ENCODE results near the gene ASCL4. TPM values are rescaled to one million over a fixed set of nuclear protein-coding genes. Genes with fewer than 3 reads are reported as not detected.

ASCL4 gene
- total RNA-seq, 1 experiment from 2014 or later, result not detected

DNA sequence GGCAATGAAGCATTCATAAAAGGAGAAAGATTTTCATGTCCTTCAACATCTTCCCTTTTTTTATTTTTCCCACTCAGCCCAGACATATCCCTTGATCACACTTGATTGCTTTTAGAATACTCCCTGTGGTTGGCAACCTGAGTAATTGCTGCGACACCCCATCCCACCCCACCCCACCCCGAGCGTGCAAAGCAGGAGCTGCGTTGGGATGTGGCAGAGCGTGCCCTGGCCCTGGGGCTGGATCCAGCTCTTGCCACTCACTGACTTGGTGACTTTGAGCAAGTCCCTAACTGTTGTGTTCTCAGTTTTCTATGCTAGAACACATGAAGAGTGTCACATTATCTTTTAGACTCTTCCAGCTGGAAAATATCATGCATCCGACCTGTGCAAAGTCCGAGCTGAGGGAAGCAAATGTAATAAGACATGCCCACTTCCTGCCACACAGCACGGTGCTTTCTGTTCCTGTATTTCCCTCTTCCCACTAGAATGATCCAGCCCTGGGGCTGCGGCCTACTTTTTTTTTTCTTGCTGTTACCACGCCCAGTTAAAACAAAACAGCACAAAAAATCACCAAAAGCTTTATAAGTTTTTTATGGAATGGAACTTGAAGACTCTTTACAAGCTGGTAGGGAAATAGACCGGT lies 4.0 kb downstream of the ASCL4 start:
- no peak for DNase-seq (ENCODE audit: low spot score)

DNA sequence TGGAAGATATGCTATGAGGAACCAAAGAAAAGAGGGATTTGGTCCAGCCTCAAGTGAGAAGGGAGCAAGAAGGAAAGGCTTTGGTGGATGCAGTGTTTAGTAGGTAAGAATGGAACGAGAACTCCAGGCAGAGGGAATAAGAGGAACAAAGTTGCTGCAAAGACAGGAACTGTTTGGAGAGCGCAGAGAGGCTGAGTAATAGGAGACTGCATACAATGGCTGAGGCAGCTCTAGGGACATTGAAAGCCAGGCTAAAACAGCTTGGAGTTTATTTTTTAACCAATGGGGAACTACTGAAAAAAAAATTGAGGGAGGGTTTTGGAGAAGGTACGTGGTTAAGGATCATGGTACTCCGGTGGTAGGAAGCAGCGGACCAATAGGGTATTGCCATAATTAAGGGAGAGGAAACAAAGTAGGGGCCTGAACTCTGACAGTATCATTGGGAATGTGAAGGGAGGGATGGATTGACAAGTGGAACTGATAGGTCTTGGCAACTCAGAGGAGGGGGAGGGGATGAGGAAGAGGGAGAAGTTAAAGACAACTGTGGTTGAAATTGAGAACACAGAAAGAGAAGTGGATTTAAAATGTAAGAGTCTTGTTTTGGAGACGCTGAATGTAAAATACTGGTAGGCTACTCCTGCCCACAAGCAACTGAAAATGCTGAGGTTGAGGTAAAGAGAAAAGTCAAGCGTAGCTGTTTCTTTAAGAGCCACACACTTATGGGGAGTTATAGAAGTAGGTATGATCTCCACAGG lies 4.8 kb downstream of the ASCL4 start:
- no peak for DNase-seq (ENCODE audit: low spot score)

DNA sequence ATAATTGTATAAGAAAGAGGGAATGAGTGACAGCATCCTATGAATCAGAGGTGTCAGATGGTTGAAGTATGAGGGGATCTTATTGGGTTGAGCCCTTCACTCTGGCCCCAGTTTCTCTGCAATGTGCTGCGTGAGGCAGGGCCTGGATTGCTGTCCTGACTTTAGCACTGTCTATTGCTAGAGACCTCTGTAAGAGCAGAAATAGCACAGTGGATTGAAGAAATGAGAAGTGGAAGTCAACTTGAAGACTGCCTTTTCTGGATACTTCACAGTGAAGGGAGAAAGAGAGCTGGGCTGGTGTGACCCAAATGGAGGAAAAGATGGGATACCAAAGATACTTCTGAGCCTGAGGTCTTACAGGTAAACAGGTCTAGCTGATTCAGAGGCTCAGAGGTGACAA lies 5.8 kb downstream of the ASCL4 start:
- no peak for DNase-seq (ENCODE audit: low spot score)

- no peak for DNase-seq (ENCODE audit: low spot score)
Observed at GRCh38 chr12:107782067-107782466, 7.6 kb downstream of the ASCL4 start.

DNA sequence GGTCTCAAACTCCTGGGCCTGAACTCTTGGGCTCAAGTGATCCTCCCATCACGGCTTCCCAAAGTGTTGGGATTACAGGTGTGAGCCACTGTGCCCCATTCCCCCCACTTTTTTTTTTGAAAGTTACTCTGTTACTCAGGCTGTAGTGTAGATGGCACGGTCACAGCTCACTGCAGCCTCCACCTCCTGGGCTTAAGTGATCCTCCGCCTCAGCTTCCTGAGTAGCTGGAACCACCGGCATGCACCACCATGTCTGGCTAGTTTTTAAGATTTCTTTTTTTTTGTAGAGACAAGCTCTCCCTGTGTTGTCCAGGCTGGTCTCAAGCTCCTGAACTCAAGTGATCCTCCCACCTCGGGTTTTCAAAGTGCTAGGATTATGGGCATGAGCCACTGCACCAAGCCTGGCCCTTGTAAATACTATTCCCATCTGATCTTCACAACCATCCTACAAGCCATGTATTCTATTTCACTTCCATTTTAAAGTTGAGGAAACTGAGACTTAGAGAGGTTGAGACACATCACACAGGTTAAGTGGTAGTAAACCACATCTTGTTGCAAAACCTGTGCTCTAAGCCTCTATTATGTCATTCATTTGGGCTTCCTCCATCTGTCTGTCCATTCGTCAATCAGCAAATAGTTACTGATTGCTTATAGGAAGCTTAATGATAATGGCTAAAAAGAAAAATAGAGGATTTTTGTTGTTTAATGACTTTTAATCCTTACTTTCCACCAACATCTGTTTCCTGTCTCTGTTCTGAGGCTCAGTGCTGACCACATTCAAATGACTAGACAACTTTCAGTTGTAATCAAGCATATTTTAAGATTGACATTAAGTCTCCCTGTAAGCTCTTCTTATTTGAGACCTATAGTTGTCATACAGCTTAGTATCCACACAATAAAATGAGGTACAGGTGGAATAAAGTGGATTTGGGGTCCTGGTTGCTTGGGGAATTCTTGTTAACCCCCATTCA lies 9.2 kb downstream of the ASCL4 start:
- DNase-seq (ENCODE audit: low spot score), result no peak

- no peak for DNase-seq (ENCODE audit: low spot score)
Observed at GRCh38 chr12:107788281-107788680, 13.8 kb downstream of the ASCL4 start.

GRCh38 chr12:107788690-107789458 lies 14.4 kb downstream of the ASCL4 start:
- no peak for DNase-seq (ENCODE audit: low spot score)

DNA sequence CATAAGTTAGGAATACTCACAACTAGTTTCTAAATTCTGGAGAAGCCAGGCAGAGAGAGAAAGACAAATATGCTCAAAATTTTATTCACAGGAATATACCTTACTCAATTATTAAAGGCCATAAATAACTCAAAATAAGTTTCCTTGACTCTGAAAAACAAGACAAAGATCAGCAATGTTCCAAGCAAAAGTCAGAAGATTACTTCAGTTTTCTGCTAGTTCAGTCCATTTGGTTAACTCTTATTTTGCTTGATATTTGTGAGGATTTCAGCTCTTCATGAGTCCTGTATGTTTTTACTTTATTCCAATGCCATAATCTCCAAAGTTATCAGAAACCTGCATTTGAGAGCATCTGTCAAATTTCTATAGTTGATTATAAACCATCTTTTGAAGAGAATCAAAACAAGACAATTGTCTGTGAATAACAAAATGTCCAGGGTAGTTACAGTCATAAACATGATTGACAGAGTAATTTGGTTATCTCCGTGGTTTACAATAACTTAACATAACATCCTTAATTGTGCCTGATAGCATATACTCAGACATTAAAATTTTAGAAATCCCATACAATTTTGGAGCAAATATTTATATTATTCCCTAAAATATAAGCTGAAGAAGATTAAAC lies 17.1 kb downstream of the ASCL4 start:
- no peak for DNase-seq (ENCODE audit: low spot score)

DNA sequence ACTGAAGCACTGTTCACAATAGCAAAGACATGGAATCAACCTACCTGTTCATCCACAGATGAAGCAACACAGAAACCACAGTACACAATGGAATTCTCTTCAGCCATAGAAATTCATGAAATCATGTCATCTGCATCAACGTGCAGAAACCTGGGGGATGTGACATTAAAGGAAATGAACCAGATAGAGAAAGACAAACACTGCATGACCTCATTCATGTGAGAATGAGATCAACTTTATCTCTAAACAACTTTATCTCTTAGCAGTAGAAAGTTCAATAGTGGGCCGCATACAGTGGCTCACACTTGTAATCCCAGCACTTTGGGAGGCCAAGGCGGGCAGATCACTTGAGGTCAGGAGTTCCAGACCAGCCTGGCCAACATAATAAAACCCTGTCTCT lies 19.9 kb downstream of the ASCL4 start:
- DNase-seq (ENCODE audit: low spot score), result no peak

DNA sequence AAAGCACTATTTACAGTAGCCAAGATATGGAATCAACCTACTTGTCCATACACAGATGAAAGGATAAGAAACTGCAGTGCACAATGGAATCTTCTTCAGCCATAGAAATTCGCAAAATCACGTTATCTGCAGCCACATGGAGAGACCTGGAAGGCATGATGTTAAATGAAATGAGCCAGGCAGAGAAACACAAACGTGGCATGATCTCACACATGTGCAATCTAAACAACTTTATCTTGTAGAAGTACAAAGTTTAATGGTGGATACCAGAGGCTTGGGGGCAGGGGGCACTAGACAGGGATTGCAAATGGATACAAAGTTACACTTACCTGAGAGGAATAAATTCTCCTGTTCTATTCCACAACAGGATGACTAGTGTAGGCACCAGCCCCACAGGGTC lies 24.1 kb downstream of the ASCL4 start:
- no peak for DNase-seq (ENCODE audit: low spot score)

- DNase-seq (ENCODE audit: low spot score), result no peak
Observed at GRCh38 chr12:107801150-107801549, 26.6 kb downstream of the ASCL4 start.

GRCh38 chr12:107803092-107803491 lies 28.6 kb downstream of the ASCL4 start:
- no peak for DNase-seq (ENCODE audit: low spot score)

- no peak for DNase-seq (ENCODE audit: low spot score)
Observed at GRCh38 chr12:107805488-107806180, 31.1 kb downstream of the ASCL4 start.

- DNase-seq (ENCODE audit: low spot score), result no peak
Observed at GRCh38 chr12:107807471-107808150, 33.1 kb downstream of the ASCL4 start.

DNA sequence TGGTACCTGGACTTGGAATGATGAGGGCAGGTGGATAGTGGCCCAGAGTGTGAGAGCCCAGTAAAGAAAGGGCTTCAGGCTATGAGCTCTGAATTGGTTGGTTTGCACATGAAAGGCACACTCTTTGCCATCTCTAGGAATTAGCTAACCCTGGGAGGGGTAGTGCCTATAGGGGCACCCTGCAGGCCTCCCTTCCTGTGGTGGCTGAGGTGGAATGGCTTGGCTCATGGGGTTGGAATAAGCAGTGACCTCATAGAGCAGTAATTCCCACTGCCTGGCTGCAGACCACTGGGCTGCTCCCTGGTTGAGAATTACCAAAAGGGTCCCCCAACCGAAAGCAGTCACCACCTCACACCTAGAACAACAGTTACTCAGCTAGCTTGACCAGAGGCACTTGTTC lies 42.7 kb downstream of the ASCL4 start:
- no peak for DNase-seq (ENCODE audit: low spot score)

- DNase-seq (ENCODE audit: low spot score), result no peak
Observed at GRCh38 chr12:107818984-107819383, 44.5 kb downstream of the ASCL4 start.

DNA sequence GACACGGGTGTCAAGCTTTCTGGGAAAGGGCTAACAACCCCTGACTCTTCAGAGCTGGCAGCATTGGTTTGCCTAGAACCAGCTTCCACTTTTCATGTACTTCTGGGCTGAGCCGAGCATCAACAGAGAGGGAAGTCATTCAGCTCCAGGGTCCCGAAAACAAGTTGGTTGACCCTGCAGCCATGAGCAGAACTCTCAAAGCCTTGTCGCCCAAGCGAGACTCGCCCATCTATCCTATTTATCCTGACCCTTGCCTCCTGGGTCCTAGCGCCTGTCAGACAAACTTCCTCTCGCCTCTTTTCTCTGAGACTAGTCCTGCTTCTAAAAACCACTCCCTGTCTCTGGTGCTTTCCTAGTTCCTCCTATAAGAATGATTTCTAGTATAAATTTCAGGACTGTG lies 47.9 kb downstream of the ASCL4 start:
- DNase-seq (ENCODE audit: low spot score), result peak; percentile 1
